GM19328 (cell line): ENCODE measurements around the gene ALDH1A3.

Experiments
- ATAC-seq: cut with Tn5 transposase; IDR thresholded peaks from one replicate; pipeline ENCODE4 v1.9.1; 2021; ENCODE audit warnings: mild to moderate bottlenecking, moderate library complexity; ENCODE audit not compliant: unreplicated experiment

The ALDH1A3 gene

DNA sequence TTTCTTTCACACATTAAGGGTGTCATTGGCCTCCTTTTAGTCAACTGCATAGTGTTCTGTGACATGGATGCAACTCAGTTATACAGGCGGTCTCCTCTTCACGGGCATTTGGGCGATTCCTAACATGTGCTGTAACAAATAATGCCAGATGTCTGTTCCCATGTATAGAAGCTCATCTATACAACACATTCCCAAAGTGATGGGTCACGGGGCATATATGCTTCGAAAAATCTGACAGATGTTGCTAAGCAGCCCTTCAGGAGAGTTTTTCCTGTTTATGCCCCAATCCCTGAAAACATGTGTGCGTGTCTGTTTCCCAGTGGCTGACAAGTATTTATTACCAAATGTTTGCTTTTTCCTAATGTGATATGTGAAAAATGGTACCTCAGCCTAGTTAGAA, 65.4 kb downstream of the ALDH1A3 start:
- no peak for ATAC-seq

DNA sequence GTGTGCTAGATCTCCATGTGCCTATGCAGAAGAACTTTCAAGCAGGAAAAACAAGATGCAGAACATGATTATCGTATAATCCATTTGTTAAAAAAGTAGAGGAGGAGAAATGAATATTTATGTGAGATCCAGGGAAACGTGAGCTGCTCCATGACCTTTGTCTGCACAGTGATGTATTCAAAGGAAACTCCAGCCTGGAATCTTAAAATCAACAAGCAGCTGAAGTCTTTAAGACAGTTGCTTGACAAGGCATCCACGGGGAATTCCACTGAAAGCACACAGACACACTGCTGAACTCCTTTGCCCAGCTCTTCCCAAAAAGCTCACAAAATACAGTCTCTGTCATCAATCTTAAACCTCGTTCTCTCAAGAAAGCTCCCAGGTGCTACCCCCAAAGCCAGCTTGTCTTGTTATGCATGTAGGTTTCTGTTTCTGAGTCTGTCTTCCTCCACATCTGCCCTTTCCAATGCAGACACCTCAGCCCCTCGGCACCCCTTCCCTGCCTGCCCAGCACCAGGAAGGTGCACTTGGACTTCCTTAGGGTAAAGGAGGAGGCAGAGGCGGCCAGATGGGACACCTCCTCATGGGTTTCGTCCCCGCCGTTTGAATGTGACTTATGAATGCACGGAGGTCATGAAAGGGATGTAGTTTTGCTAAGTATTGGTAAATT, 68.3 kb downstream of the ALDH1A3 start:
- no peak for ATAC-seq

DNA sequence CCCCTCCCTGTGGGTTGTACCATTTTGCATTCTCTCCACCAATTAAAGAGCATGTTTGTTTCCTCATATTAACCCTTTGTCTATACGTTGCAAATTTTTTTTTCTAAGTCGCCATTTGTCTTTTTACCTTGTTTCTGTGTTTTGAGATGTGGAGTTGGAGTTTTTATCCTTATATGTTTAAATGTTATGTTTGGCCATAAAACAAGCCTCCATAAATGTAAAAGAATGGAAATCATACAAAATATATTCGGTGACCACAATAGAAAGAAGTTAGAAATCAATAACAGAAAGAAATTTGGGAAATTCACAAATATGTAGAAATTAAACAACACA, 68.8 kb downstream of the ALDH1A3 start:
- no peak for ATAC-seq

DNA sequence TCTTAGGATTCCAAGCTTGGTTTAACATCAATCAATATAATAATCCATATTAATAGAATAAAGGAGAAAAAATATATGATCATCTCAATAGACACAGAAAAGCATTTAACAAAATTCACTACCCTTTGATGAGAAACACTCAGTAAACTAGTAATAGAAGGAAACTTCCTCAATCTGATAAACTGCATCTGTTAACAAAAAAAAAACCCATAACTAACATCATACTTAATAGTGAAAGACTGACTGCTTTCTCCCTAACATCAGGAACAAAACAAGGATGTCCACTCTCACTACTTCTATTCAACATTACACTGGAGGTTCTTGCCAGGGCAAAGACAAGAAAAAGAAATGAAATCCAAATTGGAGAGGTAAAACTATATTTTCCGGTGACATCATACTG, 70.1 kb downstream of the ALDH1A3 start:
- ATAC-seq = no peak

DNA sequence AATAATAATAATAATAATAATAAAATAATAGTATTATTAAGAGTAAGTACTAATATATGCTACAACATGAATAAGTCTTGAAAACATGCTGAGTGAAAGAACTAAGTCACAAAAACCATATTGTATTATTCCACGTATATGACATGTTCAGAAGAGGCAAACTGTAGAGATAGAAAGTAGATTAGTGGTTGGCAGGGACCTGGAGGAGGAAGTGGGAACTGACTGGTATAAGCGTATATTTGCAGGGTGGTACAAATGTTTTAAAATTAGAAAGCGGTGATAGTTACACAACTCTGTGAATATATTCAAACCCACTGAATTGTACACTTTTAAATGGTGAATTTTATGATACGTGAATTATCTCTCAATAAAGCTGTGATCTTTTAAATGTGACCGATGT, 72.3 kb downstream of the ALDH1A3 start:
- ATAC-seq = no peak

DNA sequence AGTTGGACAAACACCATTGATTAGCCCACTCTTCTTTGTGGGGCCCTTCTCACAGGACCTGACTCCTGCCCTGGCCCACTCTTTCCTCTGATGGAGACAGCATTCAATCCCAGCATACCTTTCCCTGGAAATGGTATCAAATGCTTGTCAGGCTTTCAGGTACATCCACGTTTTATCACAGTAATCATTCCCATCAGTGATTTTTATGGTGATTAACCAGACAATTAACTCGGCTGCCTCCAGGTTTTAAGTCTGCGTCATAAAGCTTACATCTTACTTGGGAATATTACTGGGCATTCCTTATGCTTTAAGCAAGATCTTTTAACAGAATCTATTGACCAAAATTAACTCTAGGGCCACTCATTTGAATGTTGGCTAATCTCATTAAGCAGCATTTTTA, 72.9 kb downstream of the ALDH1A3 start:
- ATAC-seq = no peak

DNA sequence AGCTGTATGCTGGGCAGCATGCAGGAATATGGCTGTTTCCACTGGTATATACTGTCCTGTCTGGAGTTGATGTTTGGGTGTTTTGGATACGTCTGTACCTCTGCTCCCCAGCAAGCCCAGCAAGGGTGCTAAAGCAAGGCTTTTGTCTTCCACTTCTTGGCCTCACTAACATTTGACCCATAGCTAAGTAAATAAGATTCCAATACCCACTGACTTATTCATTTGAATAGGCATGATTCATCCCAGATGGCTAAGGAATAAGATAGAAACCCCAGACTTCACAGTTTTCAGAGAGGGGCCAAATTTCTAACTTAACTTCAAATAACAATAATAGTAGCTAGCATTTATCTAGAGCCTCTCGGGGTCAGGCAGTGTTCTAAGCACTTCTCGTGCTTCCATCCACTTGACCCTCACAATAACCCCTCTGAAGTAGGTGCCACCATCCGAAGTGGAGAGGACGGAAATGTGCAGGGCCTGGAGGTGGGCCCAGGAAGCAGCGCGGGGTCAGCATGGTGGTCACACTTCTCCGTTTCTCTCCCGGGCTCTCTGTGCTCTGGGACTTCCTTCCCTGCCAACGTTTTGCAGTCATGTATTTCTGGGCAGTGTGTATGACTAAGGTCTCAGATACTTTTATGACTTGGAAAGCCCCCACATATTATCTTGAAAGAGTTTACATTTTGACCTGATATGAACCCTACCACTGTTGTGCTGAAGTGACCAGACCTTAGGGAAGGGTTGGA, 78.9 kb downstream of the ALDH1A3 start:
- ATAC-seq = no peak

DNA sequence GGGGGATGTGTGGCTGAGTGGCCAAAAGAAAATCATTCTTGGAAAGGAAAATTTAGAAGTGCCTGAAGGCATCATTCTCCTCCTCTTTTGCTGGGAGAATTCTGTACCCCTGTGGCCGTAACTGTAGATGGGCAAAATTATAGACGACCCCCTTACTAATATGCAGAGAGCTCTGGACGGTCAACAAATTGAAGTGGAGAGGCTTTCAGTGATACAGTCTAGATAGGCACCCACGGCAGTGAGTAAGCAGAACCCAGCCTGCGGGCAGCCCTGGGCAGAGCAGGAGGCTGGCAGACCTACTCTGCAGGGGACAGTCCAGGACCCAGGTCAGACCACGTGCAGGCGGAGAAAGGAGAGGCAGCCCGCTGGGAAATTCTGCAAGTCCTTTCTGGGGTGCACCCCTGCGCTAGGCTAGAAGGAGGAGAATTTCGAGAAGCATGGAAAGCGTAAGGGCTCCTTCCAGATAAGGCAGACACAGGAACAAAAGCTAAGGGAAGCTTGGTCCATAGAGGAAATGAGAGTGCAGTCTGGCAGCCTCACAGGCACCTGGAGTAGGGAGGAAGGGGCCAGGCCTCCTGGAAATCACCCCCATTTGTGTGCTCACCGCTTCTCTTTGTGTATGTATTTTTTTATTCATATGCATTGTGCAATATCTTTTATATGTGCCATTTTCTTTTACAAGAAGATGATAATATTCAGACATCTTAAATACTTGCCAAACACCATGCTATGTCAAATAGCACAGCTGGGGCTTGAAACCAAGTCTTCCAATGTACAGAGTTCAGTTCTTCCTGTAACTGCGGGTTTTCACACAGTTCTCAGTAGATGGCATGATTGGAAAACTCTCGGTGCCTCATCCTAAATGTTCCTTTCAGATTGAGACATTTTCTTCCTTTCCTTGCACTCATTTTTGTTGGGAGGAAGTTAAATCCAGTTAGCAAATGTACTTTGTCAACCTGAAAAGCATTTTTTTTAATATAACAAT, 79.7 kb downstream of the ALDH1A3 start:
- ATAC-seq = no peak
